Measurements from ENCODE around the gene SERP2. TPM values are rescaled to one million over a fixed set of nuclear protein-coding genes. Genes with fewer than 3 reads are reported as not detected.

SERP2 gene
- total and polyA plus RNA-seq, 2 donors (not counting 1 experiment from before 2014, with no cell fraction given) = 10.6 to 15.5 TPM

- H2AFZ ChIP-seq (ENCODE audit: low read length) = no peak overlapping the region
- H3K27ac ChIP-seq (ENCODE audit: insufficient read depth, low read length) = peak overlapping the region; percentile 81
- no peak for DNase-seq (ENCODE audit: low read depth in 2 of 2)
- peaks cover 2% of the 10 kb centered on the region for H3K36me3 ChIP-seq (ENCODE audit: control insufficient read depth, insufficient read depth, low read length)
- no peaks in the 10 kb centered on the region for H3K27me3 ChIP-seq (ENCODE audit: control insufficient read depth, insufficient read depth, low read length)
- peaks cover 4% of the 10 kb centered on the region for H3K4me1 ChIP-seq (ENCODE audit: control insufficient read depth, extremely low read depth, insufficient read depth, low read length)
- peak overlapping the region; percentile 61 for H3K4me2 ChIP-seq (ENCODE audit: extremely low read depth, insufficient read depth, low read length)
- H3K4me3 ChIP-seq (replicated peaks in 1 of 4; ENCODE audit: control extremely low read depth in 1 of 4, insufficient read depth in 1 of 4, low read depth in 3 of 4, low read length in 4 of 4) = peak overlapping the region; percentile 80 to 97 (median 86)
- TF ChIP-seq CTCF (conservative IDR thresholded peaks at IDR 0.05 in 1 of 2, IDR thresholded peaks at IDR 0.05 in 1 of 2; ENCODE audit: low read depth in 1 of 2, low read length in 2 of 2) (no peak), EZH2 (IDR thresholded peaks at IDR 0.05; ENCODE audit: low read length, missing control alignments) (no peak)
- H4K20me1 ChIP-seq (ENCODE audit: control insufficient read depth, extremely low read depth, insufficient read depth, low read length) = no peaks in the 10 kb centered on the region
- peak overlapping the region; percentile 71 for H3K9ac ChIP-seq (ENCODE audit: insufficient read depth, low read length)
- H3K79me2 ChIP-seq (ENCODE audit: control insufficient read depth, insufficient read depth, low read length) = peaks cover 12% of the 10 kb centered on the region
- H3K9me3 ChIP-seq (ENCODE audit: control insufficient read depth, insufficient read depth, low read depth, low read length) = no peaks in the 10 kb centered on the region
These were observed 62.4 kb downstream of the SERP2 start for GRCh38 chr13:44435919-44436510.

GRCh38 chr13:44436589-44437337 is 63.1 kb downstream of the SERP2 start:
- H3K9me3 ChIP-seq (ENCODE audit: control insufficient read depth, insufficient read depth, low read depth, low read length) = no peaks in the 10 kb centered on the region
- H3K27ac ChIP-seq (ENCODE audit: insufficient read depth, low read length) = peak overlapping the region; percentile 81
- H3K79me2 ChIP-seq (ENCODE audit: control insufficient read depth, insufficient read depth, low read length) = peaks cover 12% of the 10 kb centered on the region
- peaks cover 4% of the 10 kb centered on the region for H3K4me1 ChIP-seq (ENCODE audit: control insufficient read depth, extremely low read depth, insufficient read depth, low read length)
- peak; percentile 93 to 96 for DNase-seq (ENCODE audit: low read depth in 2 of 2)
- H2AFZ ChIP-seq (ENCODE audit: low read length) = no peak overlapping the region
- H3K9ac ChIP-seq (ENCODE audit: insufficient read depth, low read length) = peak overlapping the region; percentile 71
- H3K4me3 ChIP-seq (replicated peaks in 1 of 4; ENCODE audit: control extremely low read depth in 1 of 4, insufficient read depth in 1 of 4, low read depth in 3 of 4, low read length in 4 of 4) = peak overlapping the region; percentile 80 to 97 (median 86)
- H4K20me1 ChIP-seq (ENCODE audit: control insufficient read depth, extremely low read depth, insufficient read depth, low read length) = no peaks in the 10 kb centered on the region
- peak overlapping the region; percentile 61 for H3K4me2 ChIP-seq (ENCODE audit: extremely low read depth, insufficient read depth, low read length)
- no peak for TF ChIP-seq CTCF (conservative IDR thresholded peaks at IDR 0.05 in 1 of 2, IDR thresholded peaks at IDR 0.05 in 1 of 2; ENCODE audit: low read depth in 1 of 2, low read length in 2 of 2)
- no peak for TF ChIP-seq EZH2 (IDR thresholded peaks at IDR 0.05; ENCODE audit: low read length, missing control alignments)
- H3K36me3 ChIP-seq (ENCODE audit: control insufficient read depth, insufficient read depth, low read length) = peaks cover 2% of the 10 kb centered on the region
- no peaks in the 10 kb centered on the region for H3K27me3 ChIP-seq (ENCODE audit: control insufficient read depth, insufficient read depth, low read length)

GRCh38 chr13:44437356-44438233 is 64.0 kb downstream of the SERP2 start:
- peak overlapping the region; percentile 67 for H3K27ac ChIP-seq (ENCODE audit: insufficient read depth, low read length)
- H2AFZ ChIP-seq (ENCODE audit: low read length) = no peak overlapping the region
- H3K4me3 ChIP-seq (replicated peaks in 1 of 4; ENCODE audit: control extremely low read depth in 1 of 4, insufficient read depth in 1 of 4, low read depth in 3 of 4, low read length in 4 of 4) = peak overlapping the region in 3 of 4 experiments; percentile 46 to 87 (median 55)
- TF ChIP-seq EZH2 (IDR thresholded peaks at IDR 0.05; ENCODE audit: low read length, missing control alignments) (no peak), CTCF (conservative IDR thresholded peaks at IDR 0.05 in 1 of 2, IDR thresholded peaks at IDR 0.05 in 1 of 2; ENCODE audit: low read depth in 1 of 2, low read length in 2 of 2) (peak; percentile 9 to 17)
- no peaks in the 10 kb centered on the region for H4K20me1 ChIP-seq (ENCODE audit: control insufficient read depth, extremely low read depth, insufficient read depth, low read length)
- peaks cover 2% of the 10 kb centered on the region for H3K36me3 ChIP-seq (ENCODE audit: control insufficient read depth, insufficient read depth, low read length)
- peaks cover 4% of the 10 kb centered on the region for H3K4me1 ChIP-seq (ENCODE audit: control insufficient read depth, extremely low read depth, insufficient read depth, low read length)
- H3K9me3 ChIP-seq (ENCODE audit: control insufficient read depth, insufficient read depth, low read depth, low read length) = no peaks in the 10 kb centered on the region
- H3K27me3 ChIP-seq (ENCODE audit: control insufficient read depth, insufficient read depth, low read length) = no peaks in the 10 kb centered on the region
- DNase-seq (ENCODE audit: low read depth in 2 of 2) = peak; percentile 34 to 78
- H3K9ac ChIP-seq (ENCODE audit: insufficient read depth, low read length) = peak overlapping the region; percentile 10
- peak overlapping the region; percentile 53 for H3K4me2 ChIP-seq (ENCODE audit: extremely low read depth, insufficient read depth, low read length)
- peaks cover 12% of the 10 kb centered on the region for H3K79me2 ChIP-seq (ENCODE audit: control insufficient read depth, insufficient read depth, low read length)

Measured in fibroblast of lung (primary cell).